HepG2 (cell line): ENCODE data around the gene SACS.

Experiments
- FOXA1 ChIP-seq, 2 experiments: fragments of 450-650 bp in 1 of 2; sonication (generic) in 1 of 2; formaldehyde crosslinking in 1 of 2; IDR thresholded peaks; 2 replicates each; pipeline versions ENCODE4 v1.4.0 to v1.6.1; 2016 to 2020; ENCODE audit warnings: missing genetic modification reagents in 1 of 2
- MIER2 ChIP-seq: IDR thresholded peaks from 2 replicates; pipeline ENCODE4 v1.6.1; 2016; ENCODE audit warnings: missing biosample characterization, missing genetic modification reagents
- MIER3 ChIP-seq: IDR thresholded peaks from 2 replicates; pipeline ENCODE4 v1.6.1; 2016; ENCODE audit warnings: missing compliant biosample characterization, borderline replicate concordance
- ZBTB2 ChIP-seq: sonication (generic); formaldehyde crosslinking; IDR thresholded peaks from 2 replicates; pipeline ENCODE4 v1.8.0; 2022; ENCODE audit warnings: low read depth, missing genetic modification reagents
- TF ChIP-seq, protein P1 (sequence below): sonication (generic); formaldehyde crosslinking; IDR thresholded peaks from 2 replicates; pipeline ENCODE4 v1.9.0; 2021; ENCODE audit warnings: missing genetic modification reagents, borderline replicate concordance
- TF ChIP-seq, protein P2 (sequence below): sonication (generic); formaldehyde crosslinking; IDR thresholded peaks from 2 replicates; pipeline ENCODE4 v1.4.0; 2020; ENCODE audit warnings: missing genetic modification reagents

DNA sequence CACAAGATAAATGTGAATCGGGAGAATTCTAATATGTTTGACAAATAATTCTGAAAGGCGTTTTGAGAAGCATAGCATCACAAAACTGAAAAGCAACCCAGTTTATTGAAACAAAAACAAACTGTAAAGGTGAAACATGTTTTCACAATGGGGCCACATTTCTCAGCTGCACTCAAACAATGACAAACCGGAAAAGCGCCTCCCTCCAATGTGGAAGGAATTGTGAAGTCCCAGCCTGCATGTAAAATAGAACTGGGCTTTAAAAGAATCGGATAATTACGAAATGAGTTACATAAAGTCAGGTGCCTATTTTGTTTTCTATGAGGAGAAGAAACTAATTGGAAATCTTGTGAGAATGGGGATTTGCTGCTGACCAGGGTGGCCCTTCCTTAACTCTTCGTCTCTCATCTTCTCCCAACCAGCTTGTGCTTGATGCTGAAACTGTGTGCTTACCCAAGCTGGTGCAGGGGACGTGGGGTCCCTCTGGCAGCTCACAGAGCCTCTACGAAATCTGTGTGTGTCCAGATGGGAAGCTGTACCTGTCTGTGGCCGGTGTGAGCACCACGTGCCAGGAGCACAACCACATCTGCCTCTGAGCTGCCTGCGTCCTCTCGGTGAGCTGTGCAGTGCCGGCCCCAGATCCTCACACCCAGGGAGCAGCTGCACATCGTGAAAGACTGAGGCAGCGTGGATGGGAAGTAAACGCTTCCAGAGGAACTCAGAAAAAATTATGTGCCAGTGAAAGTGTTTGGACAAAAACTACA is 109.4 kb downstream of the SACS start:
- TF ChIP-seq, protein P1, sequence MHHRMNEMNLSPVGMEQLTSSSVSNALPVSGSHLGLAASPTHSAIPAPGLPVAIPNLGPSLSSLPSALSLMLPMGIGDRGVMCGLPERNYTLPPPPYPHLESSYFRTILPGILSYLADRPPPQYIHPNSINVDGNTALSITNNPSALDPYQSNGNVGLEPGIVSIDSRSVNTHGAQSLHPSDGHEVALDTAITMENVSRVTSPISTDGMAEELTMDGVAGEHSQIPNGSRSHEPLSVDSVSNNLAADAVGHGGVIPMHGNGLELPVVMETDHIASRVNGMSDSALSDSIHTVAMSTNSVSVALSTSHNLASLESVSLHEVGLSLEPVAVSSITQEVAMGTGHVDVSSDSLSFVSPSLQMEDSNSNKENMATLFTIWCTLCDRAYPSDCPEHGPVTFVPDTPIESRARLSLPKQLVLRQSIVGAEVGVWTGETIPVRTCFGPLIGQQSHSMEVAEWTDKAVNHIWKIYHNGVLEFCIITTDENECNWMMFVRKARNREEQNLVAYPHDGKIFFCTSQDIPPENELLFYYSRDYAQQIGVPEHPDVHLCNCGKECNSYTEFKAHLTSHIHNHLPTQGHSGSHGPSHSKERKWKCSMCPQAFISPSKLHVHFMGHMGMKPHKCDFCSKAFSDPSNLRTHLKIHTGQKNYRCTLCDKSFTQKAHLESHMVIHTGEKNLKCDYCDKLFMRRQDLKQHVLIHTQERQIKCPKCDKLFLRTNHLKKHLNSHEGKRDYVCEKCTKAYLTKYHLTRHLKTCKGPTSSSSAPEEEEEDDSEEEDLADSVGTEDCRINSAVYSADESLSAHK (CRISPR knock-in tag), result no peak
- TF ChIP-seq FOXA1 (IDR thresholded peaks at IDR 0.05) (no peak), FOXA1 (CRISPR knock-in tag; IDR thresholded peaks at IDR 0.05) (no peak), MIER3 (CRISPR knock-in tag) (no peak), ZBTB2 (CRISPR knock-in tag) (no peak), MIER2 (no peak)
- TF ChIP-seq, protein P2, sequence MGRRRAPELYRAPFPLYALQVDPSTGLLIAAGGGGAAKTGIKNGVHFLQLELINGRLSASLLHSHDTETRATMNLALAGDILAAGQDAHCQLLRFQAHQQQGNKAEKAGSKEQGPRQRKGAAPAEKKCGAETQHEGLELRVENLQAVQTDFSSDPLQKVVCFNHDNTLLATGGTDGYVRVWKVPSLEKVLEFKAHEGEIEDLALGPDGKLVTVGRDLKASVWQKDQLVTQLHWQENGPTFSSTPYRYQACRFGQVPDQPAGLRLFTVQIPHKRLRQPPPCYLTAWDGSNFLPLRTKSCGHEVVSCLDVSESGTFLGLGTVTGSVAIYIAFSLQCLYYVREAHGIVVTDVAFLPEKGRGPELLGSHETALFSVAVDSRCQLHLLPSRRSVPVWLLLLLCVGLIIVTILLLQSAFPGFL (CRISPR knock-in tag), result no peak
